Activated T-cell treated with anti-CD3 and anti-CD28 coated beads for 4 hours (primary cell): ENCODE data around the gene KANSL1L.
A peak's percentile ranks its signal among the peaks of the same experiment; 100 is the strongest.

Source experiments
- DNase-seq: peaks from one replicate; pipeline ENCODE4 v3.0.0-alpha.2; 2020

KANSL1L gene

GRCh38 chr2:210054696-210055095 is 116.5 kb downstream of the KANSL1L start:
- DNase-seq = no peak

- DNase-seq = no peak
Measured at GRCh38 chr2:210050885-210051284, 120.3 kb downstream of the KANSL1L start.

GRCh38 chr2:210049831-210050230 is 121.4 kb downstream of the KANSL1L start:
- DNase-seq = no peak

GRCh38 chr2:210046851-210047500 is 124.2 kb downstream of the KANSL1L start:
- DNase-seq = no peak

GRCh38 chr2:210038078-210038477 is 133.1 kb downstream of the KANSL1L start:
- DNase-seq = no peak

- DNase-seq = no peak
Measured at GRCh38 chr2:210035679-210036078, 135.5 kb downstream of the KANSL1L start.

- DNase-seq = no peak
Measured at GRCh38 chr2:210034087-210034683, 137.0 kb downstream of the KANSL1L start.

GRCh38 chr2:210028178-210028577 is 143.0 kb downstream of the KANSL1L start:
- no peak for DNase-seq

- DNase-seq = no peak
Measured at GRCh38 chr2:210027608-210028007, 143.6 kb downstream of the KANSL1L start.

GRCh38 chr2:210022824-210023223 is 148.4 kb downstream of the KANSL1L start:
- no peak for DNase-seq

GRCh38 chr2:210020138-210020537 is 151.1 kb downstream of the KANSL1L start:
- no peak for DNase-seq

- no peak for DNase-seq
Measured at GRCh38 chr2:210009896-210010295, 161.3 kb downstream of the KANSL1L start.

GRCh38 chr2:210009126-210009525 is 162.1 kb downstream of the KANSL1L start:
- DNase-seq = no peak

- DNase-seq = no peak
Measured at GRCh38 chr2:210007895-210008294, 163.3 kb downstream of the KANSL1L start.

GRCh38 chr2:210004881-210005280 is 166.3 kb downstream of the KANSL1L start:
- DNase-seq = no peak

- DNase-seq = no peak
Measured at GRCh38 chr2:210003359-210003758, 167.8 kb downstream of the KANSL1L start.

GRCh38 chr2:210002158-210003157 is 168.8 kb downstream of the KANSL1L start, which contains the start of gene RPE:
RPE (plus strand) TSS chr2:210002638; CDS start chr2:210002662, 24 bp downstream.
- peak; percentile 98 for DNase-seq

- no peak for DNase-seq
Measured at GRCh38 chr2:210000464-210001324, 170.5 kb downstream of the KANSL1L start.

- no peak for DNase-seq
Measured at GRCh38 chr2:209998596-209998995, 172.6 kb downstream of the KANSL1L start.

GRCh38 chr2:209993968-209994367 is 177.2 kb downstream of the KANSL1L start:
- no peak for DNase-seq

GRCh38 chr2:209990838-209991237 is 180.4 kb downstream of the KANSL1L start:
- no peak for DNase-seq

GRCh38 chr2:209988010-209988409 is 183.2 kb downstream of the KANSL1L start:
- DNase-seq = no peak
